ENCODE measurements around the gene KIF26B. TPM values are rescaled to one million over a fixed set of nuclear protein-coding genes. Genes with fewer than 3 reads are reported as not detected.

Gene KIF26B
- polyA plus RNA-seq, 1 donor from 2014 or later = 6.3 TPM

DNA sequence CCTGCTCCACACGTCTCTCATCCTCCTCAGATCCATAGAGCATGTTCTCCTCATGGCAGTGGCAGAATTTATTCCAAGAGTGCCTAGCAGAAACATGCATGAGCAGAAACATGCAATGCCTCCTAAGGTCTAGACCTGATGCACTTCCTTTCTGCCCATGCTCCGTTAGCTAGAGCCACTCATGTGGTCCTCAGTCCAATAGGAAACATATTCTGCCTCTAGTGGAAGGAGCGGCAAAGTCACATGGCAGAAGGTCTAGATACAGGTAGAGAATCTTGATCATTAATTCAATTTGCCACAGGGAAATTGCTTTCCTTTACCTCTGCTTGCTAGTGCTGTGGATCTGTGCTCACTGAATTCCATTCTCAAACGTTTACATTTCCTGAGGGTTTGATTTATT is 130.4 kb downstream of the KIF26B start:
- H3K27me3 ChIP-seq (ENCODE audit: insufficient read depth, low read depth, low read length) = no peaks in the 10 kb centered on the region
- H4K20me1 ChIP-seq (ENCODE audit: insufficient read depth) = no peaks in the 10 kb centered on the region
- H3F3A ChIP-seq (ENCODE audit: insufficient read depth, low read length, poor library complexity, severe bottlenecking) = no peaks in the 10 kb centered on the region
- H3K27ac ChIP-seq (ENCODE audit: low read length) = no peak overlapping the region
- H3K9ac ChIP-seq (ENCODE audit: low read length) = no peak overlapping the region
- no peak overlapping the region for H2AFZ ChIP-seq (ENCODE audit: low read depth, low read length)
- no peak overlapping the region for H3K4me2 ChIP-seq (ENCODE audit: low read length)
- H3K9me3 ChIP-seq (ENCODE audit: low read length) = peaks cover 6% of the 10 kb centered on the region
- H3K4me3 ChIP-seq (ENCODE audit: low read length) = no peak overlapping the region
- TF ChIP-seq POLR2AphosphoS5 (IDR thresholded peaks at IDR 0.05) (no peak), SMC3 (conservative IDR thresholded peaks at IDR 0.05; ENCODE audit: poor library complexity) (no peak), TAF1 (IDR thresholded peaks at IDR 0.05; ENCODE audit: low read depth) (no peak), RAD21 (conservative IDR thresholded peaks at IDR 0.05) (no peak), EP300 (conservative IDR thresholded peaks at IDR 0.05; ENCODE audit: poor library complexity, severe bottlenecking) (no peak), MXI1 (conservative IDR thresholded peaks at IDR 0.05; ENCODE audit: poor library complexity, severe bottlenecking) (no peak), EZH2 (IDR thresholded peaks at IDR 0.05; ENCODE audit: borderline replicate concordance, insufficient read depth, low read length, poor library complexity, severe bottlenecking) (no peak)
- TF ChIP-seq, protein P1, sequence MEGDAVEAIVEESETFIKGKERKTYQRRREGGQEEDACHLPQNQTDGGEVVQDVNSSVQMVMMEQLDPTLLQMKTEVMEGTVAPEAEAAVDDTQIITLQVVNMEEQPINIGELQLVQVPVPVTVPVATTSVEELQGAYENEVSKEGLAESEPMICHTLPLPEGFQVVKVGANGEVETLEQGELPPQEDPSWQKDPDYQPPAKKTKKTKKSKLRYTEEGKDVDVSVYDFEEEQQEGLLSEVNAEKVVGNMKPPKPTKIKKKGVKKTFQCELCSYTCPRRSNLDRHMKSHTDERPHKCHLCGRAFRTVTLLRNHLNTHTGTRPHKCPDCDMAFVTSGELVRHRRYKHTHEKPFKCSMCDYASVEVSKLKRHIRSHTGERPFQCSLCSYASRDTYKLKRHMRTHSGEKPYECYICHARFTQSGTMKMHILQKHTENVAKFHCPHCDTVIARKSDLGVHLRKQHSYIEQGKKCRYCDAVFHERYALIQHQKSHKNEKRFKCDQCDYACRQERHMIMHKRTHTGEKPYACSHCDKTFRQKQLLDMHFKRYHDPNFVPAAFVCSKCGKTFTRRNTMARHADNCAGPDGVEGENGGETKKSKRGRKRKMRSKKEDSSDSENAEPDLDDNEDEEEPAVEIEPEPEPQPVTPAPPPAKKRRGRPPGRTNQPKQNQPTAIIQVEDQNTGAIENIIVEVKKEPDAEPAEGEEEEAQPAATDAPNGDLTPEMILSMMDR (IDR thresholded peaks at IDR 0.05; ENCODE audit: poor library complexity, severe bottlenecking) = no peak
- TF ChIP-seq, protein P2, sequence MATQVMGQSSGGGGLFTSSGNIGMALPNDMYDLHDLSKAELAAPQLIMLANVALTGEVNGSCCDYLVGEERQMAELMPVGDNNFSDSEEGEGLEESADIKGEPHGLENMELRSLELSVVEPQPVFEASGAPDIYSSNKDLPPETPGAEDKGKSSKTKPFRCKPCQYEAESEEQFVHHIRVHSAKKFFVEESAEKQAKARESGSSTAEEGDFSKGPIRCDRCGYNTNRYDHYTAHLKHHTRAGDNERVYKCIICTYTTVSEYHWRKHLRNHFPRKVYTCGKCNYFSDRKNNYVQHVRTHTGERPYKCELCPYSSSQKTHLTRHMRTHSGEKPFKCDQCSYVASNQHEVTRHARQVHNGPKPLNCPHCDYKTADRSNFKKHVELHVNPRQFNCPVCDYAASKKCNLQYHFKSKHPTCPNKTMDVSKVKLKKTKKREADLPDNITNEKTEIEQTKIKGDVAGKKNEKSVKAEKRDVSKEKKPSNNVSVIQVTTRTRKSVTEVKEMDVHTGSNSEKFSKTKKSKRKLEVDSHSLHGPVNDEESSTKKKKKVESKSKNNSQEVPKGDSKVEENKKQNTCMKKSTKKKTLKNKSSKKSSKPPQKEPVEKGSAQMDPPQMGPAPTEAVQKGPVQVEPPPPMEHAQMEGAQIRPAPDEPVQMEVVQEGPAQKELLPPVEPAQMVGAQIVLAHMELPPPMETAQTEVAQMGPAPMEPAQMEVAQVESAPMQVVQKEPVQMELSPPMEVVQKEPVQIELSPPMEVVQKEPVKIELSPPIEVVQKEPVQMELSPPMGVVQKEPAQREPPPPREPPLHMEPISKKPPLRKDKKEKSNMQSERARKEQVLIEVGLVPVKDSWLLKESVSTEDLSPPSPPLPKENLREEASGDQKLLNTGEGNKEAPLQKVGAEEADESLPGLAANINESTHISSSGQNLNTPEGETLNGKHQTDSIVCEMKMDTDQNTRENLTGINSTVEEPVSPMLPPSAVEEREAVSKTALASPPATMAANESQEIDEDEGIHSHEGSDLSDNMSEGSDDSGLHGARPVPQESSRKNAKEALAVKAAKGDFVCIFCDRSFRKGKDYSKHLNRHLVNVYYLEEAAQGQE (IDR thresholded peaks at IDR 0.05; ENCODE audit: borderline replicate concordance) = no peak
- H3K36me3 ChIP-seq (ENCODE audit: insufficient read depth, low read length) = no peaks in the 10 kb centered on the region
- no peaks in the 10 kb centered on the region for H3K79me2 ChIP-seq (replicated peaks; ENCODE audit: insufficient read depth, low read length)
- no peaks in the 10 kb centered on the region for H3K9me2 ChIP-seq (ENCODE audit: insufficient read depth, low read length)

DNA sequence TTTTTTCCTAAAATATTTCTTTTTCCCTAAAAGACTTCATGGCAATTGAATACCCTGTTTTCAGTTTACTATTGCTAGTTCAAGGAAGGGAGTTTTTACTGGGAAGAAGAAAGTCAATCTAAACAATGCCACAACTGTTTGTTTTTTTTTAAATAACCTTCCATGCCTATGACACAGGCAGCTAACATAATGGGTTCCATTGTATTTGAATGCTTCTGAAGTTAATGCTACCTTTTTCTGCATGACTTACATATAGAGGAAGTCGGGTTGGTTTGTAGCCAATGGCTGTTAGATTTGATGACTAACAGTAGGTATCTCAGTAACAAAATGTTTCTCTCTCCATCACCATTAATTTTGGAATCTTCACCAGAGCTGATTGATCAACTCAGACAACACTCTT is 134.0 kb downstream of the KIF26B start:
- TF ChIP-seq EZH2 (IDR thresholded peaks at IDR 0.05; ENCODE audit: borderline replicate concordance, insufficient read depth, low read length, poor library complexity, severe bottlenecking) (no peak), POLR2AphosphoS5 (IDR thresholded peaks at IDR 0.05) (no peak)
- TF ChIP-seq, protein P2 (IDR thresholded peaks at IDR 0.05; ENCODE audit: borderline replicate concordance) = no peak
- no peaks in the 10 kb centered on the region for H3F3A ChIP-seq (ENCODE audit: insufficient read depth, low read length, poor library complexity, severe bottlenecking)
- H3K27me3 ChIP-seq (ENCODE audit: insufficient read depth, low read depth, low read length) = no peaks in the 10 kb centered on the region
- H2AFZ ChIP-seq (ENCODE audit: low read depth, low read length) = no peak overlapping the region
- no peaks in the 10 kb centered on the region for H3K36me3 ChIP-seq (ENCODE audit: insufficient read depth, low read length)
- H3K27ac ChIP-seq (ENCODE audit: low read length) = no peak overlapping the region
- H3K9ac ChIP-seq (ENCODE audit: low read length) = no peak overlapping the region
- no peak overlapping the region for H3K4me3 ChIP-seq (ENCODE audit: low read length)
- H3K79me2 ChIP-seq (replicated peaks; ENCODE audit: insufficient read depth, low read length) = no peaks in the 10 kb centered on the region
- H3K4me2 ChIP-seq (ENCODE audit: low read length) = no peak overlapping the region
- H3K9me2 ChIP-seq (ENCODE audit: insufficient read depth, low read length) = no peaks in the 10 kb centered on the region
- no peaks in the 10 kb centered on the region for H3K9me3 ChIP-seq (ENCODE audit: low read length)
- H4K20me1 ChIP-seq (ENCODE audit: insufficient read depth) = no peaks in the 10 kb centered on the region

Measured in neural cell (in vitro differentiated cells).